WERI-Rb-1 (cell line): ENCODE data around the gene CCL13.

Source experiments
- DNase-seq: peaks from one replicate; pipeline ENCODE4 v3.0.0-alpha.2; 2020
- H3K27ac ChIP-seq: fragments of 250-450 bp; sonication (Bioruptor Pico); 2 replicates; pipeline ENCODE4 v1.5.1; 2020; ENCODE audit warnings: mild to moderate bottlenecking, moderate library complexity
- H3K27me3 ChIP-seq: fragments of 250-450 bp; sonication (Bioruptor Pico); 2 replicates; pipeline ENCODE4 v1.5.1; 2021; ENCODE audit warnings: mild to moderate bottlenecking, low read depth, moderate library complexity; ENCODE audit not compliant: insufficient read depth, severe bottlenecking
- H3K36me3 ChIP-seq: fragments of 250-450 bp; sonication (Bioruptor Pico); 2 replicates; pipeline ENCODE4 v1.5.1; 2020; ENCODE audit warnings: mild to moderate bottlenecking, moderate library complexity
- H3K4me3 ChIP-seq: 2 replicates; pipeline ENCODE4 v1.5.1; 2011; ENCODE audit warnings: low read depth, mild to moderate bottlenecking, control low read depth, low read length
- H3K9me3 ChIP-seq: fragments of 250-450 bp; sonication (Bioruptor Pico); 2 replicates; pipeline ENCODE4 v1.5.1; 2021; ENCODE audit warnings: mild to moderate bottlenecking, moderate library complexity; ENCODE audit not compliant: severe bottlenecking
- CTCF ChIP-seq: IDR thresholded peaks from 2 replicates; pipeline ENCODE4 v1.5.1; 2011; ENCODE audit warnings: low read depth, mild to moderate bottlenecking, control low read depth, inconsistent platforms, low read length

CCL13 gene

DNA sequence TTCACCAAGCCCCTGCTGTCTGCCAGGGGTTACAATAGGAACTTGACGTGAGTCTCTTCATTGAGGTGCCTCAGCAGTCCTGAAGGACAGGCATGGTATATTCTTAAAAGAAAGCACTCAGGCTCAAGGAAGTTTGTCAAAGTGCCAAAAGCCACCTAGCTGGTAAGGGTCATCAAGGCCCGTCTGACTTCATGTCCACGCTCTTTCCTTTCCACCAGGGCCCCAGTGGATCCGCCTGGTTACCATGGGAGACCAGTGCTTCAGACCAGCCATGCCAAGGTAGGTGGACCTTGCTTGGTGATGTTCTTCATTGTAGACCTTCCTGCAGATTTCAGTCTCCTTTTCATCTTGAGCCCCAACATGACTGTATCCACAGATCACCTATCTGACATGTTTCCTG is 34.4 kb downstream of the CCL13 start:
- no peak overlapping the region for H3K27ac ChIP-seq
- TF ChIP-seq CTCF, result no peak
- peaks cover 5% of the 10 kb centered on the region for H3K9me3 ChIP-seq
- H3K4me3 ChIP-seq, result no peak overlapping the region
- H3K27me3 ChIP-seq, result peaks cover 5% of the 10 kb centered on the region
- no peak for DNase-seq
- no peaks in the 10 kb centered on the region for H3K36me3 ChIP-seq

- peaks cover 5% of the 10 kb centered on the region for H3K27me3 ChIP-seq
- DNase-seq, result no peak
- no peak overlapping the region for H3K27ac ChIP-seq
- no peak overlapping the region for H3K4me3 ChIP-seq
- H3K9me3 ChIP-seq, result peaks cover 5% of the 10 kb centered on the region
- TF ChIP-seq CTCF, result no peak
- no peaks in the 10 kb centered on the region for H3K36me3 ChIP-seq
Observed at GRCh38 chr17:34391241-34391640, 35.0 kb downstream of the CCL13 start.

GRCh38 chr17:34393401-34393800 is 37.1 kb downstream of the CCL13 start:
- no peaks in the 10 kb centered on the region for H3K36me3 ChIP-seq
- no peak for TF ChIP-seq CTCF
- H3K4me3 ChIP-seq, result no peak overlapping the region
- H3K9me3 ChIP-seq, result peaks cover 5% of the 10 kb centered on the region
- H3K27me3 ChIP-seq, result no peaks in the 10 kb centered on the region
- no peak for DNase-seq
- no peak overlapping the region for H3K27ac ChIP-seq

DNA sequence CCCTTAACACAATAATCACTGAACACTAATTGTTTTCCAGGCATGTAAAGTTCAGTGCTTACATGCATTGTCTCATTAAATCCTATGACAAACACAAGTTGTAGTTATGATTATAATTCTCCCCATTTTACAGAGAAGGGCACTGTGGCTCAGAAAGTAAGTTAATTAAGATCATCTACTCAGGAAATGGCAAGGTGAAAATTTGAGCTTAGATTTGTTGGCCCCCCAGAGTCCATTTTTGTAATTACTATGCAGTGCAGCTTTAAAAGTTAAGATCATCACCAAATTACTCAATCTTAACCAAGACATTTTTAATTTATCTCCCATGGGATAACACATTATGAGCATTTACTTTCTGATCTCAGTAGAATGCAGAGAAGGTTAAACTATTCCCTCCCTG is 41.0 kb downstream of the CCL13 start:
- no peak for DNase-seq
- H3K36me3 ChIP-seq, result no peaks in the 10 kb centered on the region
- no peak for TF ChIP-seq CTCF
- H3K27me3 ChIP-seq, result no peaks in the 10 kb centered on the region
- no peak overlapping the region for H3K27ac ChIP-seq
- H3K9me3 ChIP-seq, result peaks cover 5% of the 10 kb centered on the region
- H3K4me3 ChIP-seq, result no peak overlapping the region

DNA sequence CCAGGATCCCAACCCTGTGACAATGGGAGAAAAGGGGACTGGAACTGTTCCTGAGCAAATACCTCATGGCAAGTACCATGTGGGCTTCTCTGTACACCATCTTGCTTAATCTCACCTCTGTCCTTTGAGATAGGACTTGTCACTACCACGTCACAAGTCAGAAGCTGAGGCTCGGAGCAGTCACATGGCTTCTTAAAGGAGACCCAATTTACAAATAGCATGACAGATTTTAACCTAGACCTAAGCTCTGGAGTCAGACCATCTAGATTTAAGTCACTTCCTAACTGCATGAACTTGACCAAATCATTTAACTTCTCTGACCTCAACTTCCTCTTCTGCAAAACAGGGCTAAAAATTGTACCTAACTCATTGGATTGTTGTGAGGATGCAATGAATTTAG is 42.7 kb downstream of the CCL13 start:
- Histone ChIP-seq H3K27ac (no peak overlapping the region), H3K27me3 (no peaks in the 10 kb centered on the region), H3K9me3 (peaks cover 5% of the 10 kb centered on the region), H3K36me3 (no peaks in the 10 kb centered on the region), H3K4me3 (no peak overlapping the region)
- no peak for DNase-seq
- no peak for TF ChIP-seq CTCF

GRCh38 chr17:34399725-34400124 is 43.4 kb downstream of the CCL13 start:
- no peak for DNase-seq
- Histone ChIP-seq H3K9me3 (peaks cover 4% of the 10 kb centered on the region), H3K27me3 (no peaks in the 10 kb centered on the region), H3K36me3 (no peaks in the 10 kb centered on the region), H3K27ac (no peak overlapping the region), H3K4me3 (no peak overlapping the region)
- TF ChIP-seq CTCF, result no peak
